Immature natural killer cell (primary cell): ENCODE results near the gene ADAR. TPM values are rescaled to one million over a fixed set of nuclear protein-coding genes. Genes with fewer than 3 reads are reported as not detected.

Experiments
- DNase-seq, 3 donors: peaks; one replicate each; pipeline ENCODE4 v3.0.0; 2022; ENCODE audit warnings: mixed read lengths in 1 of 3
- H3K27ac Mint-ChIP-seq, 6 donors: one replicate each; pipeline ENCODE4 v1.8.0; 2020; ENCODE audit warnings: mixed read lengths in 6 of 6, mild to moderate bottlenecking in 5 of 6, inconsistent platforms in 4 of 6, moderate library complexity in 3 of 6
- H3K27me3 Mint-ChIP-seq, 3 donors: one replicate each; pipeline ENCODE4 v1.8.0; 2020 to 2021; ENCODE audit warnings: low read depth in 3 of 3, mild to moderate bottlenecking in 3 of 3, mixed read lengths in 3 of 3, moderate library complexity in 3 of 3, inconsistent platforms in 1 of 3
- H3K36me3 Mint-ChIP-seq, 3 donors: one replicate each; pipeline ENCODE4 v1.8.0; 2020; ENCODE audit warnings: mixed read lengths in 3 of 3, inconsistent platforms in 2 of 3, mild to moderate bottlenecking in 2 of 3
- H3K4me1 Mint-ChIP-seq, 2 donors: one replicate each; pipeline ENCODE4 v1.8.0; 2020; ENCODE audit warnings: inconsistent platforms in 2 of 2, mild to moderate bottlenecking in 2 of 2, mixed read lengths in 2 of 2, moderate library complexity in 1 of 2
- H3K4me3 Mint-ChIP-seq, 5 donors: one replicate each; pipeline ENCODE4 v1.8.0; 2020; ENCODE audit warnings: mild to moderate bottlenecking in 5 of 5, mixed read lengths in 5 of 5, inconsistent platforms in 3 of 5, moderate library complexity in 3 of 5
- H3K9me3 Mint-ChIP-seq, 6 donors: one replicate each; pipeline ENCODE4 v1.8.0; 2020; ENCODE audit warnings: mild to moderate bottlenecking in 6 of 6, mixed read lengths in 6 of 6, inconsistent platforms in 4 of 6, moderate library complexity in 3 of 6
- polyA plus RNA-seq, 3 donors: library from polyadenylated mRNA; unstranded; fragments of 300-500 nt; fragmentation: Illumina TruSeq; gene quantifications; one replicate each; pipeline ENCODE4 v1.2.3, GENCODE V29; 2021

Gene ADAR
- polyA plus RNA-seq, 3 donors from 2014 or later, result 47.4 to 169 (median 70.1) TPM

DNA sequence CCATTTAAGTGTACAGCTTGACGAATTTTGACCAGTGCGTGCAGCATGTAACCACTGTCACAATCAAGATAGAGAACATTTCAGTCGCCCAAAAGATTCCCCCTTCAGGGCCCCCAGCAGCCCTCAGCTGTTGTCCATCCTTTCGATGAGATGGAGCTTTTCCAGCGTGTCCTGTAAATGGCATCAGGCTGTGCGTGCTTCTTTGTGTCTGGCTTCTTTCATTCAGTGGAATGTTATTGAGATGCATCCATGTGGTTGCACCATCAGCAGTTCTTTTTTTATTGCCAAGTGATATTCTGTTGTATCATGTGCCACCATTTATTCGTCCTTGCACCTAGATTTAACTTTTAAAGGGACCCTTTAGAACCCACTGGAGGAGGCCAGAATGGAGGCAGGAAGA is 71.4 kb downstream of the ADAR start:
- H3K36me3 Mint-ChIP-seq, result no peaks in the 10 kb centered on the region
- no peak overlapping the region for H3K27ac Mint-ChIP-seq
- no peak for DNase-seq
- H3K4me3 Mint-ChIP-seq, result no peak overlapping the region
- H3K9me3 Mint-ChIP-seq, result no peaks in the 10 kb centered on the region
- H3K27me3 Mint-ChIP-seq, result peaks cover 6 to 9% (median 9%) of the 10 kb centered on the region in 3 donors
- peaks cover 0 to 2% of the 10 kb centered on the region in 2 donors for H3K4me1 Mint-ChIP-seq

- H3K27ac Mint-ChIP-seq, result no peak overlapping the region
- DNase-seq, result no peak
- H3K36me3 Mint-ChIP-seq, result no peaks in the 10 kb centered on the region
- H3K27me3 Mint-ChIP-seq, result peaks cover 3 to 9% (median 7%) of the 10 kb centered on the region in 3 donors
- no peak overlapping the region for H3K4me3 Mint-ChIP-seq
- no peaks in the 10 kb centered on the region for H3K9me3 Mint-ChIP-seq
- no peaks in the 10 kb centered on the region for H3K4me1 Mint-ChIP-seq
These were observed 73.8 kb downstream of the ADAR start for GRCh38 chr1:154533952-154534844.

Other genes with a start within 250 kb of the ADAR start
- gene IL6R, start 202.8 kb downstream of the ADAR start, polyA plus RNA-seq, result 1 to 10 TPM in 2 of 3 donors, under 1 TPM in 1; 0.50 to 4.2 (median 2.6) TPM
- not detected for gene TDRD10, start 106.0 kb downstream of the ADAR start, polyA plus RNA-seq
- gene SHE, start 105.8 kb downstream of the ADAR start, polyA plus RNA-seq, result under 1 TPM in 1 of 3 donors, not detected in 2; 0.13 TPM
- gene UBE2Q1, start 49.5 kb downstream of the ADAR start, polyA plus RNA-seq, result 10 to 100 TPM in 1 of 3 donors, 1 to 10 TPM in 2; 8.2 to 11.6 (median 9.7) TPM
- under 1 TPM in 1 of 3 donors, not detected in 2; 0.07 TPM for gene CHRNB2, start 40.4 kb downstream of the ADAR start, polyA plus RNA-seq